Right lobe of liver (tissue), 6 donors: Measurements from ENCODE around the gene B3GNT8. TPM values are rescaled to one million over a fixed set of nuclear protein-coding genes. Genes with fewer than 3 reads are reported as not detected.

Experiments
- ATAC-seq, 4 donors: fragments of 200-7000 bp; cut with Tn5 transposase; one replicate each; pipeline ENCODE4 v1.9.1; 2020; ENCODE audit warnings: mild to moderate bottlenecking in 4 of 4, moderate library complexity in 4 of 4
- DNase-seq, 3 donors: peaks; one replicate each; pipeline ENCODE4 v3.0.0-alpha.2; 2020
- H3K27ac ChIP-seq, 3 donors: fragments of 200-600 bp; one replicate each; pipeline ENCODE4 v1.8.0; 2022
- H3K27me3 ChIP-seq, 2 donors: fragments of 200-600 bp; one replicate each; pipeline ENCODE4 v1.8.0; 2022
- H3K36me3 ChIP-seq, 4 donors: fragments of 200-600 bp; sonication (generic) in 1 of 4; one replicate each; pipeline versions ENCODE4 v1.5.1 to v1.8.0; 2017 to 2022; ENCODE audit warnings: control low read depth in 1 of 4
- H3K4me1 ChIP-seq, 4 donors: fragments of 200-600 bp; sonication (generic) in 1 of 4; one replicate each; pipeline versions ENCODE4 v1.5.1 to v1.8.0; 2017 to 2022; ENCODE audit warnings: control low read depth in 1 of 4
- H3K4me3 ChIP-seq, 3 donors: fragments of 200-600 bp; one replicate each; pipeline ENCODE4 v1.8.0; 2022
- H3K9me3 ChIP-seq, 4 donors: fragments of 200-600 bp; sonication (generic) in 1 of 4; one replicate each; pipeline versions ENCODE4 v1.5.1 to v1.8.0; 2017 to 2022; ENCODE audit warnings: control low read depth in 1 of 4
- POLR2A ChIP-seq: fragments of 450-650 bp; IDR thresholded peaks from one replicate; pipeline ENCODE4 v1.6.1; 2017; ENCODE audit warnings: antibody characterized with exemption, mild to moderate bottlenecking
- WGBS: methylation state at CpG from one replicate; pipeline ENCODE4 v1.1.6; 2018; ENCODE audit warnings: low coverage, low lambda C conversion rate; ENCODE audit not compliant: insufficient coverage; ENCODE audit errors: missing lambda C conversion rate; 5-methylcytosine and 5-hydroxymethylcytosine counted together
- intact Hi-C, 2 donors: fragments of 100-400 bp; cut with DNase I; formaldehyde crosslinking; loops; one replicate each; pipeline versions ENCODE4 v1.11.2 to v1.14.1; 2022
- small RNA-seq, 2 experiments: library from RNA; depleted of rRNA; stranded (forward); fragments of <200 nt; gene quantifications; one replicate each; pipeline ENCODE3, GENCODE V24; 2016
- total RNA-seq, 6 experiments: library from RNA; depleted of rRNA in 2 of 6; stranded (reverse); fragments of >200 nt in 2 of 6; fragmentation: NEBNext Ultra II Directional in 3 of 6; extraction: Animal tissue kit (Norgen Biotek cat#: 25700) in 3 of 6; gene quantifications; one replicate each; pipeline versions ENCODE4 v1.1.0 to v1.2.4, GENCODE V29; 2016 to 2023
- TF ChIP-seq, protein P1 (sequence below), 4 donors: fragments of 200-600 bp in 3 of 4; fragments of 450-650 bp in 1 of 4; IDR thresholded peaks; one replicate each; pipeline versions ENCODE4 v1.5.1 to v1.8.0; 2016 to 2022; ENCODE audit warnings: antibody characterized with exemption in 4 of 4, mild to moderate bottlenecking in 2 of 4
- donor health status: DM: no; HTN: yes; CAD: no.
- donor health status: DM: no; HTN: no; CAD: no.
- donor health status: DM: no; HTN: no; CAD: no.
- donor health status: DM: no; HTN: yes; CAD: no.
- donor health status: DM: no; HTN: yes; CAD: no.

B3GNT8 gene
- total RNA-seq, 6 experiments from 2014 or later: 0.50 to 1.2 (median 0.63) TPM

DNA sequence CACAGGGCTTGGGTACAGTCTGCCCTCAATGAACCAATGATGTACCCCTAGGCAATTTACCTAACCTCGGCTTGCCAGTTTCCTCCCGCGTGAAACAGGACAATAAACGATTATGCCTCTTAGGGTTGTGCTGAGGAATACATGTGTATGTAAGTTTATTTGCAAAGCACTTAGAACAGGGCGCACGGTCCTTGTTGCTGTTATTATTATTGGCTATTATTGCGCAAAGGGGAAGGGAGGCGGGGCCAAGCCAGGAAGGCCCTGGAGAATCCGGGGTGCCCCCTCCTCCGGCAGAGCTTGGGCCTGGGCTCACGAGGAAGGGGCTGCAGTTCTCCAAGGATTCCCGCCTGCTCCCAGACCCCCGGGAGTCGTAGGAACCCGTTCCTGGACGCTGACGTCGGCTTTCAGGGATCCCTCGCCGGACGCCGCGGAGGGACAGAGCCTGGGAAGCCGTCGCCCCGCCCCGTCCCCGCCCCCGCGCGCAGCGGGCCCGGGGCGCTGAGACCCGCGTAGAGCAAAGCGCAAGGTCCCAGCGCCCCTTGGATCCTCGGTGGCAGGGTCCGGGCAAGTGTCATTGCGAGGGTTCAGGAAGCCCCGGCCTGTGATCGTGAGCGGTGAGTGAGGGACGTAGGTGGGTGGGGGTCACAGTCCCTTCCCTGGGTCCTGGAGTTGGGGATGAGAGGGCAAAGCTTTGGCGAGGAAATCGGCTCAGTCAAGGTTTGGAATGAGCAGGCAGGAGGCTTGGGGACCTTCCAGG is 50.8 kb downstream of the B3GNT8 start, which contains the start of gene TMEM91:
TMEM91 (plus strand) TSS at position 293 of the 757 bp plus-strand sequence. CDS start 1,777 bp downstream, outside the sequence.
- WGBS: 3% methylated on average over 15 of the region's 47 CpGs
- intact Hi-C loops: no loop called here
- TF ChIP-seq POLR2A: no peak
- TF ChIP-seq, protein P1, sequence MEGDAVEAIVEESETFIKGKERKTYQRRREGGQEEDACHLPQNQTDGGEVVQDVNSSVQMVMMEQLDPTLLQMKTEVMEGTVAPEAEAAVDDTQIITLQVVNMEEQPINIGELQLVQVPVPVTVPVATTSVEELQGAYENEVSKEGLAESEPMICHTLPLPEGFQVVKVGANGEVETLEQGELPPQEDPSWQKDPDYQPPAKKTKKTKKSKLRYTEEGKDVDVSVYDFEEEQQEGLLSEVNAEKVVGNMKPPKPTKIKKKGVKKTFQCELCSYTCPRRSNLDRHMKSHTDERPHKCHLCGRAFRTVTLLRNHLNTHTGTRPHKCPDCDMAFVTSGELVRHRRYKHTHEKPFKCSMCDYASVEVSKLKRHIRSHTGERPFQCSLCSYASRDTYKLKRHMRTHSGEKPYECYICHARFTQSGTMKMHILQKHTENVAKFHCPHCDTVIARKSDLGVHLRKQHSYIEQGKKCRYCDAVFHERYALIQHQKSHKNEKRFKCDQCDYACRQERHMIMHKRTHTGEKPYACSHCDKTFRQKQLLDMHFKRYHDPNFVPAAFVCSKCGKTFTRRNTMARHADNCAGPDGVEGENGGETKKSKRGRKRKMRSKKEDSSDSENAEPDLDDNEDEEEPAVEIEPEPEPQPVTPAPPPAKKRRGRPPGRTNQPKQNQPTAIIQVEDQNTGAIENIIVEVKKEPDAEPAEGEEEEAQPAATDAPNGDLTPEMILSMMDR (IDR thresholded peaks at IDR 0.05): no peak
- peak; percentile 62 to 69 (median 66) for ATAC-seq
- Histone ChIP-seq H3K36me3 (no peaks in the 10 kb centered on the region), H3K9me3 (no peaks in the 10 kb centered on the region), H3K4me1 (peaks cover 0 to 12% (median 3%) of the 10 kb centered on the region in 4 donors), H3K27me3 (no peaks in the 10 kb centered on the region), H3K4me3 (peak within 1 kb of the TSS; percentile 54 to 57 (median 56)), H3K27ac (peak within 1 kb of the TSS; percentile 33 to 54 (median 44))
- peak in 1 of 3 donors; percentile 48 for DNase-seq

Small RNA genes within 50 kb of the gene (small RNA-seq; reads per million reads assigned to genes)
- gene RF00017: 0 reads per million in 2 experiments

Other genes starting within 250 kb of the B3GNT8 start
- 1 to 10 TPM in 3 of 6 experiments, under 1 TPM in 3; 0.54 to 1.9 (median 0.99) TPM for gene CYP2S1, start 234.2 kb downstream of the B3GNT8 start, total RNA-seq
- 10 to 100 TPM in 3 of 6 experiments, 1 to 10 TPM in 3; 5.7 to 20.3 (median 10.2) TPM for gene AXL, start 208.2 kb downstream of the B3GNT8 start, total RNA-seq
- 10 to 100 TPM; 53.5 to 70.0 (median 61.8) TPM for gene HNRNPUL1, start 163.0 kb downstream of the B3GNT8 start, total RNA-seq
- 1 to 10 TPM; 4.6 to 7.2 (median 6.9) TPM for gene CCDC97, start 117.2 kb downstream of the B3GNT8 start, total RNA-seq
- 10 to 100 TPM in 2 of 6 experiments, 1 to 10 TPM in 4; 4.9 to 19.1 (median 8.5) TPM for gene TGFB1, start 73.5 kb downstream of the B3GNT8 start, total RNA-seq
- gene B9D2, start 63.2 kb downstream of the B3GNT8 start, total RNA-seq: 1 to 10 TPM; 1.7 to 4.4 (median 2.6) TPM
- 1 to 10 TPM; 1.8 to 4.1 (median 3.0) TPM for gene TMEM91, start 50.8 kb downstream of the B3GNT8 start, total RNA-seq
- gene EXOSC5, start 30.0 kb downstream of the B3GNT8 start, total RNA-seq: 10 to 100 TPM in 5 of 6 experiments, 1 to 10 TPM in 1; 6.1 to 26.6 (median 14.1) TPM
- 10 to 100 TPM; 32.1 to 68.7 (median 48.9) TPM for gene BCKDHA, start 29.6 kb downstream of the B3GNT8 start, total RNA-seq
- gene DMAC2, start 12.5 kb upstream of the B3GNT8 start, total RNA-seq: 10 to 100 TPM; 18.9 to 30.5 (median 22.5) TPM
- not detected for gene ERICH4, start 15.8 kb upstream of the B3GNT8 start, total RNA-seq
- 1 to 10 TPM in 3 of 6 experiments, under 1 TPM in 2, not detected in 1; 0.49 to 1.4 (median 1.2) TPM for gene CEACAM21, start 148.8 kb upstream of the B3GNT8 start, total RNA-seq
- gene CEACAM4, start 199.7 kb upstream of the B3GNT8 start, total RNA-seq: 1 to 10 TPM in 2 of 6 experiments, under 1 TPM in 4; 0.29 to 3.4 (median 0.58) TPM